HG03025 (cell line): Measurements from ENCODE around the gene KLHL22.
"Not testable (repeated sequence)": the region's sequence is repeated elsewhere in the genome, so short reads cannot be mapped to it uniquely, and the experiment has no call there.

Experiments used
- ATAC-seq: cut with Tn5 transposase; IDR thresholded peaks from one replicate; pipeline ENCODE4 v1.9.1; 2021; ENCODE audit warnings: mild to moderate bottlenecking, moderate library complexity; ENCODE audit not compliant: unreplicated experiment, low FRiP score

Gene KLHL22

GRCh38 chr22:20424568-20424931 is 71.0 kb downstream of the KLHL22 start:
- no peak for ATAC-seq

GRCh38 chr22:20423906-20424551 is 71.6 kb downstream of the KLHL22 start:
- no peak for ATAC-seq

GRCh38 chr22:20423008-20423905 is 72.3 kb downstream of the KLHL22 start:
- no peak for ATAC-seq

- no peak for ATAC-seq
These were observed 73.2 kb downstream of the KLHL22 start for GRCh38 chr22:20422271-20423007.

- no peak for ATAC-seq
These were observed 74.1 kb downstream of the KLHL22 start for GRCh38 chr22:20421507-20421874.

GRCh38 chr22:20420157-20420842 is 75.3 kb downstream of the KLHL22 start:
- ATAC-seq, result no peak

- ATAC-seq, result no peak
These were observed 76.0 kb downstream of the KLHL22 start for GRCh38 chr22:20419664-20419951.

GRCh38 chr22:20418211-20418788 is 77.3 kb downstream of the KLHL22 start:
- ATAC-seq, result no peak

GRCh38 chr22:20415699-20416098 is 79.9 kb downstream of the KLHL22 start:
- not testable (repeated sequence) for ATAC-seq

- ATAC-seq, result not testable (repeated sequence)
These were observed 80.4 kb downstream of the KLHL22 start for GRCh38 chr22:20415241-20415640.

GRCh38 chr22:20414450-20414849 is 81.1 kb downstream of the KLHL22 start:
- ATAC-seq, result no peak

- ATAC-seq, result no peak
These were observed 81.5 kb downstream of the KLHL22 start for GRCh38 chr22:20414059-20414440.

- no peak for ATAC-seq
These were observed 82.2 kb downstream of the KLHL22 start for GRCh38 chr22:20413217-20414058.

GRCh38 chr22:20412474-20413216 is 83.0 kb downstream of the KLHL22 start:
- ATAC-seq, result no peak

- ATAC-seq, result not testable (repeated sequence)
These were observed 86.2 kb downstream of the KLHL22 start for GRCh38 chr22:20409385-20409784.

- ATAC-seq, result no peak
These were observed 86.7 kb downstream of the KLHL22 start for GRCh38 chr22:20408891-20409290.

GRCh38 chr22:20407829-20408228 is 87.8 kb downstream of the KLHL22 start:
- ATAC-seq, result no peak

GRCh38 chr22:20406686-20407408 is 88.7 kb downstream of the KLHL22 start:
- no peak for ATAC-seq
